Measurements from ENCODE around the gene HOXD9.

HOXD9 gene

DNA sequence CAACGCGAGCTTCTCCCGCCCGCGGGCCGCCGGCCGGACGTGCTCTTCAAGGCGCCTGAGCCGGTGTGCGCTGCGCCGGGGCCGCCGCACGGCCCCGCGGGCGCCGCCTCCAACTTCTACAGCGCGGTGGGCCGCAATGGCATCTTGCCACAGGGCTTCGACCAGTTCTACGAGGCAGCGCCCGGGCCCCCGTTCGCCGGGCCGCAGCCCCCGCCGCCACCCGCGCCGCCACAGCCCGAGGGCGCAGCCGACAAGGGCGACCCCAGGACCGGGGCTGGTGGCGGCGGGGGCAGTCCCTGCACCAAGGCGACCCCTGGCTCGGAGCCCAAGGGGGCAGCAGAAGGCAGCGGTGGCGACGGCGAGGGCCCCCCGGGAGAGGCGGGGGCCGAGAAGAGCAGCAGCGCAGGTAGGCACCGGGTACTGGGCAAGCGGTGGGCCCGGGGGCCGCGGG lies 14.8 kb upstream of the HOXD9 start:
- TF ChIP-seq TAF1 (IDR thresholded peaks at IDR 0.05; ENCODE audit: borderline replicate concordance, insufficient read depth, low read length) (no peak), SIN3A (IDR thresholded peaks at IDR 0.05; ENCODE audit: borderline replicate concordance, insufficient read depth, low read length) (no peak), FOXP2 (optimal IDR thresholded peaks at IDR 0.05; ENCODE audit: borderline replicate concordance, extremely low read depth, extremely low read length, insufficient read depth) (no peak), POLR2AphosphoS5 (IDR thresholded peaks at IDR 0.05; ENCODE audit: low read depth, low read length) (no peak)
- TF ChIP-seq, protein P1, sequence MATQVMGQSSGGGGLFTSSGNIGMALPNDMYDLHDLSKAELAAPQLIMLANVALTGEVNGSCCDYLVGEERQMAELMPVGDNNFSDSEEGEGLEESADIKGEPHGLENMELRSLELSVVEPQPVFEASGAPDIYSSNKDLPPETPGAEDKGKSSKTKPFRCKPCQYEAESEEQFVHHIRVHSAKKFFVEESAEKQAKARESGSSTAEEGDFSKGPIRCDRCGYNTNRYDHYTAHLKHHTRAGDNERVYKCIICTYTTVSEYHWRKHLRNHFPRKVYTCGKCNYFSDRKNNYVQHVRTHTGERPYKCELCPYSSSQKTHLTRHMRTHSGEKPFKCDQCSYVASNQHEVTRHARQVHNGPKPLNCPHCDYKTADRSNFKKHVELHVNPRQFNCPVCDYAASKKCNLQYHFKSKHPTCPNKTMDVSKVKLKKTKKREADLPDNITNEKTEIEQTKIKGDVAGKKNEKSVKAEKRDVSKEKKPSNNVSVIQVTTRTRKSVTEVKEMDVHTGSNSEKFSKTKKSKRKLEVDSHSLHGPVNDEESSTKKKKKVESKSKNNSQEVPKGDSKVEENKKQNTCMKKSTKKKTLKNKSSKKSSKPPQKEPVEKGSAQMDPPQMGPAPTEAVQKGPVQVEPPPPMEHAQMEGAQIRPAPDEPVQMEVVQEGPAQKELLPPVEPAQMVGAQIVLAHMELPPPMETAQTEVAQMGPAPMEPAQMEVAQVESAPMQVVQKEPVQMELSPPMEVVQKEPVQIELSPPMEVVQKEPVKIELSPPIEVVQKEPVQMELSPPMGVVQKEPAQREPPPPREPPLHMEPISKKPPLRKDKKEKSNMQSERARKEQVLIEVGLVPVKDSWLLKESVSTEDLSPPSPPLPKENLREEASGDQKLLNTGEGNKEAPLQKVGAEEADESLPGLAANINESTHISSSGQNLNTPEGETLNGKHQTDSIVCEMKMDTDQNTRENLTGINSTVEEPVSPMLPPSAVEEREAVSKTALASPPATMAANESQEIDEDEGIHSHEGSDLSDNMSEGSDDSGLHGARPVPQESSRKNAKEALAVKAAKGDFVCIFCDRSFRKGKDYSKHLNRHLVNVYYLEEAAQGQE (IDR thresholded peaks at IDR 0.05; ENCODE audit: insufficient read depth in 1 of 2, low read depth in 2 of 2, low read length in 2 of 2): no peak

DNA sequence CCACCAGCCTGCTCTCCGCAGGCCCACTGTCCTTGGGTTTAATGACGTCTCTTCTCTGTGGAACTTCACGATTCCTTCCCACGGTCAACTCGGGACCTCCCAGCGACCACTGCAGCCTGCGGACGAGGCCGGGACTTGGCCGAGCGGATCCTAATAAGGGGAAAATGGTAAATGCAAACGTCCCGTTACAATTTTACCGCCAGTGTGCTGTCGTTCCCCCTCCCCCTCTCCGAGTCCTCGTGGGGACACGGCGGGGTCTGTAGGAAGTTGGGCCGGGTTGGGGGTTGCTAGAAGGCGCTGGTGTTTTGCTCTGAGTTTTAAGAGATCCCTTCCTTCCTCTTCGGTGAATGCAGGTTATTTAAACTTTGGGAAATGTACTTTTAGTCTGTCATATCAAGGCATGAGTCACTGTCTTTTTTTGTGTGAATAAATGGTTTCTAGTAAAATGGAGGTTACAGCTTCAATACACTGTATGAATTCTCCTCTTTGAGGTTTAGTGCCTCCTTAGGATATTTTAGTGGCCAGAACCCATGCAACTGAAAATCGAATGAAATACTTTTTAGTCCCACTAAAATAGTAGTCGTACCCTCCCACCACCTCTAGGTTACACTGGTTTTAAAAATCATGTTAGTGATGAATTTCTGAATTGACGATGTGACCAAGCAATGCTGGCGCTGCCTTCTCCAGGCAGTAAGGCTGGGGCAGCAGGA lies 13.2 kb upstream of the HOXD9 start:
- TF ChIP-seq FOXP2 (optimal IDR thresholded peaks at IDR 0.05; ENCODE audit: borderline replicate concordance, extremely low read depth, extremely low read length, insufficient read depth): no peak
- TF ChIP-seq, protein P1 (IDR thresholded peaks at IDR 0.05; ENCODE audit: insufficient read depth in 1 of 2, low read depth in 2 of 2, low read length in 2 of 2): no peak
- TF ChIP-seq POLR2AphosphoS5 (IDR thresholded peaks at IDR 0.05; ENCODE audit: low read depth, low read length): no peak
- TF ChIP-seq SIN3A (IDR thresholded peaks at IDR 0.05; ENCODE audit: borderline replicate concordance, insufficient read depth, low read length): no peak
- no peak for TF ChIP-seq TAF1 (IDR thresholded peaks at IDR 0.05; ENCODE audit: borderline replicate concordance, insufficient read depth, low read length)

GRCh38 chr2:176109946-176110345 lies 12.6 kb upstream of the HOXD9 start:
- TF ChIP-seq, protein P1 (IDR thresholded peaks at IDR 0.05; ENCODE audit: insufficient read depth in 1 of 2, low read depth in 2 of 2, low read length in 2 of 2): no peak
- TF ChIP-seq SIN3A (IDR thresholded peaks at IDR 0.05; ENCODE audit: borderline replicate concordance, insufficient read depth, low read length) (no peak), TAF1 (IDR thresholded peaks at IDR 0.05; ENCODE audit: borderline replicate concordance, insufficient read depth, low read length) (no peak), FOXP2 (optimal IDR thresholded peaks at IDR 0.05; ENCODE audit: borderline replicate concordance, extremely low read depth, extremely low read length, insufficient read depth) (no peak), POLR2AphosphoS5 (IDR thresholded peaks at IDR 0.05; ENCODE audit: low read depth, low read length) (no peak)

- TF ChIP-seq SIN3A (IDR thresholded peaks at IDR 0.05; ENCODE audit: borderline replicate concordance, insufficient read depth, low read length) (no peak), TAF1 (IDR thresholded peaks at IDR 0.05; ENCODE audit: borderline replicate concordance, insufficient read depth, low read length) (no peak), POLR2AphosphoS5 (IDR thresholded peaks at IDR 0.05; ENCODE audit: low read depth, low read length) (no peak), FOXP2 (optimal IDR thresholded peaks at IDR 0.05; ENCODE audit: borderline replicate concordance, extremely low read depth, extremely low read length, insufficient read depth) (no peak)
- TF ChIP-seq, protein P1 (IDR thresholded peaks at IDR 0.05; ENCODE audit: insufficient read depth in 1 of 2, low read depth in 2 of 2, low read length in 2 of 2): no peak
Observed at GRCh38 chr2:176110415-176111308, 11.9 kb upstream of the HOXD9 start.

All from PFSK-1 (cell line).